ENCODE data around the gene C3. TPM values are rescaled to one million over a fixed set of nuclear protein-coding genes. Genes with fewer than 3 reads are reported as not detected.

Gene C3
- total and polyA plus RNA-seq, 2 of the 13 experiments (the other 11 are each of a cell fraction or from before 2014, with no cell fraction given), result 1,455 to 6,272 TPM

DNA sequence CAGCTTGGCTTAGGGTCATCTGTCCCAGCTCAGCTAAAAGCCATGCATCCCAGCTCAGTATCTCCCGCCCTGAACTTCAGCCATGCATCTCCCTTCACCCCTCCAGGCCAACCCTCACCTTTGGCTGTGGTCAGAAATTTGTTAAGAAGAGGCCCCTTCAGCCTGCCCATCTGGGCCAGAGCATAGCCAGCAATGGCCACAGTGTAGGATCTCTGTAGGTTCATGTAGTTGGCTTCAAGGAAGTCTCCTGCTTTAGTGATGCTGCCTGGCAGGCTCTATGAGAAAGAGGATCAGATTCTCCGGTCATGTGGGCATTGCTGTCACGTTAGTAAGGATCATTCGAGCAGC is 33.8 kb downstream of the C3 start (continued):
- no peak for TF ChIP-seq TBP (CRISPR knock-in tag; IDR thresholded peaks at IDR 0.05)

GRCh38 chr19:6685962-6686627 is 34.4 kb downstream of the C3 start:
- DNase-seq (ENCODE audit: low spot score) (no peak), FAIRE-seq (no peak), ATAC-seq (no peak)
- Histone ChIP-seq H4K20me1 (ENCODE audit: insufficient read depth, low read length) (peaks cover 73% of the 10 kb centered on the region), H3K4me3 (replicated peaks in 1 of 3; ENCODE audit: insufficient read depth in 1 of 3, low read depth in 2 of 3, low read length in 3 of 3) (no peak overlapping the region), H3K9ac (ENCODE audit: insufficient read depth, low read depth, low read length) (no peak overlapping the region), H3K27me3 (ENCODE audit: control insufficient read depth in 1 of 2, insufficient read depth in 2 of 2, low read length in 2 of 2) (no peaks in the 10 kb centered on the region), H3K4me2 (ENCODE audit: low read depth, low read length) (no peak overlapping the region), H3K4me1 (ENCODE audit: insufficient read depth, low read length) (no peaks in the 10 kb centered on the region), H3K27ac (ENCODE audit: extremely low read length, insufficient read depth, low read length) (no peak overlapping the region), H3K79me2 (ENCODE audit: insufficient read depth, low read length) (no peaks in the 10 kb centered on the region), H2AFZ (ENCODE audit: low read length) (no peak overlapping the region), H3K36me3 (replicated peaks in 1 of 2; ENCODE audit: control insufficient read depth in 1 of 2, insufficient read depth in 2 of 2, low read length in 2 of 2) (peaks cover 44 to 87% of the 10 kb centered on the region in 2 experiments), H3K9me3 (ENCODE audit: low read length) (no peaks in the 10 kb centered on the region)
- in situ Hi-C loops (cut with HindIII; ENCODE audit: extremely low pct_ligation_motif_present, low pct_unique_long_range_greater_than_20kb) (no loop called here), intact Hi-C loops (cut with micrococcal nuclease; ENCODE audit: unreplicated experiment) (no loop called here)
- CTCF ChIA-PET (ENCODE audit: low intra/inter-chr PET ratio, low total read pairs), result no interaction called here
- WGBS (ENCODE audit: low lambda C conversion rate), result 99% methylated on average over 15 of the region's 15 CpGs
- no peak for TF ChIP-seq ZNF101 (CRISPR knock-in tag; IDR thresholded peaks at IDR 0.05; ENCODE audit: borderline replicate concordance, low read depth)
- TF ChIP-seq, protein P1, sequence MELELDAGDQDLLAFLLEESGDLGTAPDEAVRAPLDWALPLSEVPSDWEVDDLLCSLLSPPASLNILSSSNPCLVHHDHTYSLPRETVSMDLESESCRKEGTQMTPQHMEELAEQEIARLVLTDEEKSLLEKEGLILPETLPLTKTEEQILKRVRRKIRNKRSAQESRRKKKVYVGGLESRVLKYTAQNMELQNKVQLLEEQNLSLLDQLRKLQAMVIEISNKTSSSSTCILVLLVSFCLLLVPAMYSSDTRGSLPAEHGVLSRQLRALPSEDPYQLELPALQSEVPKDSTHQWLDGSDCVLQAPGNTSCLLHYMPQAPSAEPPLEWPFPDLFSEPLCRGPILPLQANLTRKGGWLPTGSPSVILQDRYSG (CRISPR knock-in tag; IDR thresholded peaks at IDR 0.05), result no peak
- no peak for TF ChIP-seq ZNF709 (CRISPR knock-in tag; IDR thresholded peaks at IDR 0.05)
- no peak for TF ChIP-seq HMG20B (CRISPR knock-in tag; conservative IDR thresholded peaks at IDR 0.05)
- TF ChIP-seq ZNF746 (CRISPR knock-in tag; IDR thresholded peaks at IDR 0.05), result no peak
- TF ChIP-seq CEBPB (IDR thresholded peaks at IDR 0.05; ENCODE audit: borderline replicate concordance, low read depth, low read length), result 0 out of 2 replicates have a peak, but pooled peaks have one; percentile 12
- TF ChIP-seq SATB2 (CRISPR knock-in tag; IDR thresholded peaks at IDR 0.05), result no peak
- peak; percentile 71 for TF ChIP-seq RBFOX2 (IDR thresholded peaks at IDR 0.05; ENCODE audit: low read depth, low read length)
- TF ChIP-seq, protein P2, sequence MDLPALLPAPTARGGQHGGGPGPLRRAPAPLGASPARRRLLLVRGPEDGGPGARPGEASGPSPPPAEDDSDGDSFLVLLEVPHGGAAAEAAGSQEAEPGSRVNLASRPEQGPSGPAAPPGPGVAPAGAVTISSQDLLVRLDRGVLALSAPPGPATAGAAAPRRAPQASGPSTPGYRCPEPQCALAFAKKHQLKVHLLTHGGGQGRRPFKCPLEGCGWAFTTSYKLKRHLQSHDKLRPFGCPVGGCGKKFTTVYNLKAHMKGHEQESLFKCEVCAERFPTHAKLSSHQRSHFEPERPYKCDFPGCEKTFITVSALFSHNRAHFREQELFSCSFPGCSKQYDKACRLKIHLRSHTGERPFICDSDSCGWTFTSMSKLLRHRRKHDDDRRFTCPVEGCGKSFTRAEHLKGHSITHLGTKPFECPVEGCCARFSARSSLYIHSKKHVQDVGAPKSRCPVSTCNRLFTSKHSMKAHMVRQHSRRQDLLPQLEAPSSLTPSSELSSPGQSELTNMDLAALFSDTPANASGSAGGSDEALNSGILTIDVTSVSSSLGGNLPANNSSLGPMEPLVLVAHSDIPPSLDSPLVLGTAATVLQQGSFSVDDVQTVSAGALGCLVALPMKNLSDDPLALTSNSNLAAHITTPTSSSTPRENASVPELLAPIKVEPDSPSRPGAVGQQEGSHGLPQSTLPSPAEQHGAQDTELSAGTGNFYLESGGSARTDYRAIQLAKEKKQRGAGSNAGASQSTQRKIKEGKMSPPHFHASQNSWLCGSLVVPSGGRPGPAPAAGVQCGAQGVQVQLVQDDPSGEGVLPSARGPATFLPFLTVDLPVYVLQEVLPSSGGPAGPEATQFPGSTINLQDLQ (CRISPR knock-in tag; IDR thresholded peaks at IDR 0.05), result 0 out of 2 replicates have a peak, but pooled peaks have one; percentile 29
- TF ChIP-seq EED (CRISPR knock-in tag; IDR thresholded peaks at IDR 0.05), result no peak
- no peak for TF ChIP-seq MYNN (CRISPR knock-in tag; IDR thresholded peaks at IDR 0.05; ENCODE audit: low read depth)
- TF ChIP-seq THAP11 (CRISPR knock-in tag; IDR thresholded peaks at IDR 0.05), result no peak
- no peak for TF ChIP-seq HOXA9 (CRISPR knock-in tag; IDR thresholded peaks at IDR 0.05; ENCODE audit: borderline replicate concordance)
- TF ChIP-seq ZNF503 (CRISPR knock-in tag; IDR thresholded peaks at IDR 0.05), result no peak
- TF ChIP-seq AGO2 (optimal IDR thresholded peaks at IDR 0.05; ENCODE audit: low read depth, low read length), result peak; percentile 68
- BruUV-seq (replicated peaks), result no TSS peak
- POLR2A ChIA-PET, result interaction anchor here (0.5 kb wide), 1 partner anchor 177 kb away, joined by 3 read pairs; no protein-coding TSS in a partner anchor
